HAP-1 (cell line): ENCODE measurements around the gene XPO6.

Experiments used
- DNase-seq, 2 experiments: peaks; one replicate each; pipeline ENCODE4 v3.0.0-alpha.2; 2016 to 2020; ENCODE audit warnings: low spot score in 2 of 2
- H3K27me3 ChIP-seq: fragments of 250-450 bp; sonication (Bioruptor Pico); 2 replicates; pipeline ENCODE4 v1.5.1; 2020; ENCODE audit warnings: low read depth, mild to moderate bottlenecking, moderate library complexity
- H3K36me3 ChIP-seq: fragments of 250-450 bp; sonication (Bioruptor Pico); replicated peaks from 2 replicates; pipeline ENCODE4 v1.5.1; 2020; ENCODE audit warnings: mild to moderate bottlenecking
- H3K4me1 ChIP-seq: fragments of 250-450 bp; sonication (Bioruptor Pico); 2 replicates; pipeline ENCODE4 v1.5.1; 2020; ENCODE audit warnings: mild to moderate bottlenecking
- H3K4me3 ChIP-seq: fragments of 250-450 bp; sonication (Bioruptor Pico); 2 replicates; pipeline ENCODE4 v1.5.1; 2020; ENCODE audit warnings: mild to moderate bottlenecking, moderate library complexity
- H3K9me3 ChIP-seq: fragments of 250-450 bp; sonication (Bioruptor Pico); 2 replicates; pipeline ENCODE4 v1.5.1; 2020; ENCODE audit warnings: mild to moderate bottlenecking, moderate library complexity
- in situ Hi-C: fragments of 300-500 bp; cut with MboI; formaldehyde crosslinking; loops from 3 replicates; pipeline ENCODE4 v1.14.3; 2020; ENCODE audit warnings: low sequenced_read_pairs, inconsistent platforms, mixed read lengths

The XPO6 gene

DNA sequence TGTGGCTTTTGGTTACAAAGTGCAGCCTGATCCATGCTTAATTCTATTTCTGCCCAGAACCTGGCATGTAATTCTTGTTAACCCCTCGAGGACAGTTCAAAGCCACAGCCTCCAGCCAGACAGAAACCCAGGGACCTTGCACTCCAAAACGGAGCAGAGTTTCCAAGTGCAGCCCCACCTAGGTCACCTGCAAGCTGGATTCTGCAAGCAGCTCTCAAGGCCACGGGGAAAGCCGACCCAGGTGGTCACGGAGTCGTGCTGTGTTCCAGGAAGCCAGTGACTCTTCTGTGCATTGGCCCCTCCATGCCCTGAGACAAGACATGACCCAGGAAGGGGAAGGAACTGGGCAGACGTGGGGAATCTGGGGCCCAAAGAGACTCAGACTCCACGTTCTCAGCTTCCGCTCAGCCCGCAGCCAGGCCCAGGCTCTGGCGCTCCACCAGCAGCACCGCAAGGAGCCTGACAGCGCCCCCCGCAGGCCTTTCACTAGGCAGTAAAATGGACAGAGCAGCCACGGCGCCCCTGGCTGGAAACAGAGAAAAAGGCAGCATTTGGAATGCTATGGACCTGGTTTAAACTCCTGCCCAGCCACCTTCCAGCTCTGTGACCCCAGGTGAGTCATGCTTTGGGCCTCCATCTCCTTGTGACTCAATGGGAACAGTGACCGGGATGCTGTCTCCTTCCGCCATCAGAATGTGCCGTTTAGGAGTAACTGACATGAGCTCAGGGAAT is 121.0 kb downstream of the XPO6 start:
- Histone ChIP-seq H3K36me3 (peaks cover 3% of the 10 kb centered on the region), H3K4me1 (peaks cover 8% of the 10 kb centered on the region; the same call in 1 of the 2 replicates), H3K27me3 (no peaks in the 10 kb centered on the region), H3K4me3 (no peak overlapping the region), H3K9me3 (no peaks in the 10 kb centered on the region)
- in situ Hi-C loops = no loop called here
- peak in 1 of 2 experiments; percentile 42 for DNase-seq

DNA sequence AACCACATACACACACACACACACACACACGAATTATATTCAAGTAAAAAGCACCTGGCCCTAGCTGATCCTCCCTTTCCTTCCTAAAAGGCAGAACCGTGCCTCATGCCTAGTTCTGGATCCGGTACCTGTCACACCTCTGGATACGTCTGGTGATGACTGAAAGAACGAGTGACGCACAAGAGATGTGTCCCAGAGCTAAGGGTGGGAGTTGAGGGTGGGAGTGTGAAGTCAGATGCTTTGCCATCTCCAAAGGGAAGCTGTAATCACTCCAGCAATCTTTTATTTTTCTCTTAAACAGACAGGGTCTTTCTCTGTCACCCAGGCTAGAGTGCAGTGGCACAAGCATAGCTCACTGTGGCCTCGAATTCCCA is 121.8 kb downstream of the XPO6 start:
- H3K36me3 ChIP-seq = peaks cover 3% of the 10 kb centered on the region
- no peaks in the 10 kb centered on the region for H3K9me3 ChIP-seq
- DNase-seq = no peak
- H3K27me3 ChIP-seq = no peaks in the 10 kb centered on the region
- H3K4me3 ChIP-seq = no peak overlapping the region
- H3K4me1 ChIP-seq = peaks cover 8% of the 10 kb centered on the region; the same call in 1 of the 2 replicates
- in situ Hi-C loops = no loop called here

DNA sequence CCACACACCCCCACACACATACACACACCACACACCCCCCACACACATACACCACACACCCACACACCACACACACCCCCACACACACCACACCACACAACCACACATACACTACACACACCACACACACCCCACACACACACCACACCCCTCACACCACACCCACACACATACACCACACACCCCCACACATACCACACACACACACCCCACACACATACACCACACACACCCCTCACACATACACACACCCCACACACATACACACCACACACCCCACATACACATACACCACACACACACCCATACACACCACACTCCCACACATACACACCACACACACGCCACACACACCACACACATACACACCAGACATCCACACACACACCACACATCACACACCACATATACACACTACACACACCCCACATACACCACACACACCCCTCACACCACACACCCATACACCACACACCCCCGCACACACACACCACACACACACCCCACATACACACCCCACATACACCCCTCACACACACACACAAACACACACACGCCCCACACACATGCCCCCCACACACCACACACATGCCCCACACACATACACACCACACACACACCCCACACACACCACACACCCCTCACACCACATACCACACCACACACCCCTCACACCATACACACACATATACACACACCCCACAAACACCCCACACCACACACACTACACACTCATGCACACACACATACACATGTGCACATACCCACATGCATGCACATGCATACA is 122.4 kb downstream of the XPO6 start:
- in situ Hi-C loops = no loop called here
- Histone ChIP-seq H3K4me1 (peaks cover 8% of the 10 kb centered on the region; the same call in 1 of the 2 replicates), H3K9me3 (no peaks in the 10 kb centered on the region), H3K4me3 (no peak overlapping the region), H3K36me3 (peaks cover 3% of the 10 kb centered on the region), H3K27me3 (no peaks in the 10 kb centered on the region)
- no peak for DNase-seq

DNA sequence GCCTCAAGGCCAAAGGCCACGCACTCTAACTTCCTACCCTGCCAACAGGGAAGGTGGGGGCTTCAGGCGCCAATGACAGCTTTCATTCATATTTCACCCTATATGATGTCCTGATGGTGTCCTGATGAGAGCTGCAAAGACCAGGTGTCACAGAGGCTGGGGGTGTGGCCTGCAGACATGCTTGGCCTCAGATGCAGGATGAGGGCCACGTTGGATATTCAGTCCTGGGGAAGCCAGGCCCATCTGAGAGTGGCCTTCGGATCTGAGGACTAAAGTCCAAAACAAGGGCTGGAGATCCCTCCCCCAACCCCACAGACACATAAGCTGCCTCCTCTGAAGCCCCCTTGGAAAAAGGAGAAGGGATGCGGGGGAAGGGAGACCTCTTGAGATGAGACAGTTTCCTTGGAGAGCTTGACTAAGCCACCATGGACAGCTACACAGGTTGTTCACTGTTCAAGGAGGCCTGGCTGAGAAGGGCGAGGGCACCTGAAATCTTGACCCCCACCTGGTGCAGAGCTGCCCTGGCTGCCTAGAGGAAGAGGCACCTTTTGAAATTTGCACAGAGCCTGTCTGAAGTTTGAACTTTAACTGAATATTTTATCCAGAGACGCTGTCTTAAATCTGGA is 124.0 kb downstream of the XPO6 start:
- in situ Hi-C loops = no loop called here
- Histone ChIP-seq H3K9me3 (no peaks in the 10 kb centered on the region), H3K4me3 (no peak overlapping the region), H3K4me1 (no peaks in the 10 kb centered on the region), H3K27me3 (no peaks in the 10 kb centered on the region), H3K36me3 (peaks cover 3% of the 10 kb centered on the region; the same call in 1 of the 2 replicates)
- no peak for DNase-seq

DNA sequence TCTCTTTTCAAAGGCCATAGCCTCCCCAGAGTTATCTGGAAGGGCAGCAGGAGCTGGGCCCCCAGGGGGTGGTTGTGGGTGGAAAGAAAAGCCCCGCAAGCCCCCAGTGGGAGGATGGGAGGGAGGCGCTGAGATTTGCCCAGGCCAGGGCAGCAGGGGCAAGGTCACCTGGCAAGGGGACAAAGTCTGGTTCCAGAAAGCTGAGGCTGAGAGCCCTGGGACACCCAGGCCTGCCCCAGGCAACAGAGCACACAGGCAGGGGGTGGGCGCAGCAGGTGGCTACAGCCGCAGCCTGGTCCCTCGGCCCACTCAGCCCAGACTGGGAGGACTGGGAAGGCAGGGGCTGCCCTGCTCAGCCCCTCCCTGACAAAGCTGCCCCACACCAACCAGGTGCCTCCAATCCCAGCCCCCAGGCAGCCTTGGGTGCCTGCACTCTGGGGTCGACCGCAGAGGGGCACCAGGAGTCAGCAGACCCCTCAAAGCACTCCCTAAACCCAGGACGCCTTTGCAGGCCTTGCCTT is 124.6 kb downstream of the XPO6 start:
- H3K36me3 ChIP-seq = peaks cover 3% of the 10 kb centered on the region; the same call in 1 of the 2 replicates
- H3K27me3 ChIP-seq = no peaks in the 10 kb centered on the region
- DNase-seq = no peak
- in situ Hi-C loops = no loop called here
- H3K4me3 ChIP-seq = no peak overlapping the region
- no peaks in the 10 kb centered on the region for H3K4me1 ChIP-seq
- no peaks in the 10 kb centered on the region for H3K9me3 ChIP-seq

DNA sequence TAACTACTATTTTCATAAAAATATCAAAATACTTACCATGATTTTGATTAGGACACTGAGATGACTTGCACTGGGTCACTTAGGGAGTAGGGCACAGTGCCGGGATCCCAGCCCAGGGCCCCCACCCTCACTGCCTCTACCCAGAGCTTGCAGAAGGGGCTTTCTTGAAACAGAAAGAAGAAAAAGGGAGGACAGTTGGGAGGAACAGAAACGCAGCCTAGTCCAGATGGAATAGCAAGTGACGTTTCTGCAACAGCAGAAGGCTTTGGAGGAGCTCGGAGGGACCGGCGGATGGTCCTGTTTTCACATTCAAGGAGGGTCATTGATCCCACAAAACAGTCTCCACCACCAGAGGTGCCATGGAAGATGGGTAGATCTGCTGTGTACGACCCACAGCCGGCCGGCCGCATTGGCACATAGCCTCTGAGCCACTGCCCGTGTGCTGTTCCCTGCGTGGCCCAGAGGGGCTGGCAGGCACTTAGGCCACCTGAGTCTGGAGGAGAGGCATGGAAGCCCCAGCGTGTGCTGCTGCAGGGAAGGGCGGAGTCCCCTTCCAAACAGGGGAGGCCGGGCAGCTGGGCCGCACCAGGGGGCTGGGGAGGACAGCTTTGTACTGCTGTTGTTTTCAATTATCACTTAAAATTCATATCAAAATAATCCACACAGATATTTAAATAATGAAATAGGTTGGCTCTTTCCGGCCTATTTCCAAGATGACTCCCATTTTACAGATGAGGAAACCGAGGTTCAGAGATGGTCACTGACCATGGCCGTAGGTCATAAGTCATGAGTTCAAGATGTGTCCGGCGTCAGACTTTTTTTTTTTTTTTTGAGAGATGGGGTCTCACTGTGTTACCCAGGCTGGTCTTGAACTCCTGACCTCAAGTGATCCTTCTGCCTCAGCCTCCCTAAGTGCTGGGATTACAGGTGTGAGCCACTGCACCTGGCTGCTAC is 125.3 kb downstream of the XPO6 start:
- in situ Hi-C loops = no loop called here
- H3K9me3 ChIP-seq = no peaks in the 10 kb centered on the region
- no peaks in the 10 kb centered on the region for H3K27me3 ChIP-seq
- no peak overlapping the region for H3K4me3 ChIP-seq
- H3K36me3 ChIP-seq = peaks cover under 1% of the 10 kb centered on the region; the same call in 1 of the 2 replicates
- no peak for DNase-seq
- no peaks in the 10 kb centered on the region for H3K4me1 ChIP-seq

DNA sequence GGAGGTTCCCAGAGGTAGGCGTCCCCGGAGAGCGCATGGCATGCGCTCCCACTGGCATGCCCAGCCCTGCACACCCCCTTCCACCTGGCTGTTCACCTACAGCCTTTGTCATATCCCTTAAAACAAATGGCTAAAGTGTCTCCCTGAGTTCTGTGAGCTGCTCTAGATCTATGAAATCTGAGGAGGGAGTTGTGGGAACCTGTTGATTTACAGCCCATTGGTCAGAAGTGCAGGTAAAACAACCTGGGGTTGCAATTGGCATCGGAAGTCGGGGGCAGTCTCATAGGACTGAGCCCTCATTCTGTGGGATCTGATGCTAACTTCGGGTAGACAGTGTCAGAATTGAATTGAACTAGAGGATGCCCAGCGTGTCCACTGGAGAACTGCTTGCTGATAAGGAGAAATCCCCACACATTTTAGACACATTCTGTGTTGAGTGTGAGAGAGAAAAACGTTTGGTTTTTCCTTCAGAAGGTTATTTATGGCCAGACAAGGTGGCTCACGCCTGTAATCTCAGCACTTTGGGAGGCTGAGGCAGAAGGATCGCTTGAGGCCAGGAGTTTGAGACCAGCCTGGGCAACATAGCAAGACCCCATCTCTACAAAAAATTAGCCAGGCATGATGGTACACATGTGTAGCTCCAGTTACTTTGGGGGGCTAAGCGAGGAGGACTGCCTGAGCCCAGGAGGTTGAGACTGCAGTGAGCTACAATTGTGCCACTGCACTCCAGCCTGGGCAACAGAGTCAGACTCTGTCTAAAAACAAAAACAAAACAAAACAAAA is 126.2 kb downstream of the XPO6 start:
- no peaks in the 10 kb centered on the region for H3K9me3 ChIP-seq
- DNase-seq = no peak
- in situ Hi-C loops = no loop called here

DNA sequence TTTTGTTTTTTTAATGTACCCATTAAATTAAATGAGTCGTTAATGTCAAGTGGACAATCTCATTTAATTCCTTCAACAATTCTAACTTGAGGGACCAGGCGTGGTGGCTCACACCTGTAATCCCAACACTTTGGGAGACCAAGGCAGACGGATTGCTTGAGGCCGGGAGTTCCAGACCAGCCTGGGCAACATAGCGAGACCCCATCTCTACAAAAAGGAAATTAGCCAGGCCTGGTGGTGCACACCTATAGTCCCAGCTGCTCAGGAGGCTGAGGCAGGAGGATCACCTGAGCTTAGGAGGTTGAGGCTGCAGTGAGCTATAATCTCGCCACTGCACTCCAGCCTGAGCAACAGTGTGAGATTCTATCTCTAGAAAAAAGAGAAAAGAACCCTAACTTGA is 127.6 kb downstream of the XPO6 start:
- no peaks in the 10 kb centered on the region for H3K36me3 ChIP-seq
- no peak for DNase-seq
- H3K27me3 ChIP-seq = no peaks in the 10 kb centered on the region
- no peak overlapping the region for H3K4me3 ChIP-seq
- H3K4me1 ChIP-seq = no peaks in the 10 kb centered on the region
- in situ Hi-C loops = no loop called here
- H3K9me3 ChIP-seq = no peaks in the 10 kb centered on the region

More for the DNA sequence above, 126.2 kb downstream of the XPO6 start:
- Histone ChIP-seq H3K27me3 (no peaks in the 10 kb centered on the region), H3K4me3 (no peak overlapping the region), H3K4me1 (no peaks in the 10 kb centered on the region), H3K36me3 (no peaks in the 10 kb centered on the region)

DNA sequence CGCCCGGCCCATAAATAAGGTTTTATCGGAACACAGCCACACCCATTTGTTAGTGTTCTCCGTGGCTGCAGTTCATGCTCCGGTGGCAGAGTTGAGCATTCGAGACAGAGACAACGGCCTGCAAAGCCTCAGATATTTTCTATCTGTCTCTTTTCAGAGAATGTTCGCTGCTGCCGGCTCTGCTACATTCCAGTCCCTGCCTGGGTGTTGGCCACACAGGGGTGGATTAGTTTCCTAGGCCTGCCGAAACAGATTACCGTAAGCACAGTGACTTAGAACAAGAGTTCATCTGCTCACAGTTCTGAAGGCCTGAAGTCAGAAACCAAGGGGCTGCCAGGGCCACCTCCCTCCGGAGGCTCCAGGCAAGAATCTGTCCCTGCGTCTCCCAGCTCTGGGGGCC is 129.1 kb downstream of the XPO6 start:
- in situ Hi-C loops = no loop called here
- Histone ChIP-seq H3K4me1 (no peaks in the 10 kb centered on the region), H3K27me3 (no peaks in the 10 kb centered on the region), H3K4me3 (no peak overlapping the region), H3K36me3 (no peaks in the 10 kb centered on the region), H3K9me3 (no peaks in the 10 kb centered on the region)
- no peak for DNase-seq

DNA sequence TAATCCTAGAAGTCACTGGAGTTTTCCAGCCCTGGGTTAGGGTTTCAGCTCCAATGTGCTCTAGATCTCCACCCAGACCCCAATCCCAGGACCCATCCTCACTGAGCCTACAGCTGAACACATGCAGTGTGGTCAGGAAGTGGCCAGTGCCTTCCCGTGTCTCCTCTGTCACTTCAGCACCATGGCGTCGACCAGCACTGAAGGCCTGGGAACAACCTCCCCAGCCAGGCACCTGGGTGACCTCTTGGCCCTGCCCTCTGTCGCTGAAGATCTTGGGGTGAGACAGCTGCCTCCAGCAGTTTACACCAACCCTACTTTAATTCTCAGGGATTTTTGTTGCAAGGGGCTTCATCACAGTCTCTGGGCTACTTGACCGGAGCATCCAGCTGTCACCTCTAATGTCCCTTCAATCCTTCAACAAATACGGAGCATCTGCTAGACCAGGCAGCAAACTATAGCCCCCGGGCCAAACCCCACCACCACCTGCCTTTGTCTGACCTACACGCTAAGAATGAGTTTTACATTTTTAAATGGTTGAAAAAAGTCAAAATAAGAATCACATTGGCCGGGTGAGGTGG is 130.3 kb downstream of the XPO6 start:
- H3K27me3 ChIP-seq = no peaks in the 10 kb centered on the region
- no peaks in the 10 kb centered on the region for H3K36me3 ChIP-seq
- no peak overlapping the region for H3K4me3 ChIP-seq
- no peaks in the 10 kb centered on the region for H3K4me1 ChIP-seq
- H3K9me3 ChIP-seq = no peaks in the 10 kb centered on the region
- no peak for DNase-seq
- in situ Hi-C loops = no loop called here

DNA sequence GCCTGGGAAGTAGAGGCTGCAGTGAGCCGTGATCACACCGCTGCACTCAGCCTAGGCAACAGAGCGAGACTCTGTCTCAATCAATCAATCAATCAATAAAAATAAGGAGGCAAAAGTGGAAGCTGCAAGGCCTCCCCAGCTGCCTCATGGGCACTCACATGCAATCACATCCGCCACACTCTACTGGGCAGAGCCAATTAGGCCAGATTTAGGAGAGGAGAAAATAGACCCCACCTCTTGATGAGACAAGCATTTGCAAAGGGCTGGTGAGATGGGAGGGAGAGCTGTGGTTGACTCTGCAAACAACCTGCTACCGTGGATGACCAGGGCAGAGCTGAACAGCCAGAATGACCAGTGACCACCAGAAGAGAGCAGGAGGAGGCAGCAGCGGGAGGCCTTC is 133.5 kb downstream of the XPO6 start:
- Histone ChIP-seq H3K27me3 (no peaks in the 10 kb centered on the region), H3K4me3 (no peak overlapping the region), H3K9me3 (no peaks in the 10 kb centered on the region), H3K36me3 (no peaks in the 10 kb centered on the region), H3K4me1 (no peaks in the 10 kb centered on the region)
- DNase-seq = no peak
- in situ Hi-C loops = no loop called here

DNA sequence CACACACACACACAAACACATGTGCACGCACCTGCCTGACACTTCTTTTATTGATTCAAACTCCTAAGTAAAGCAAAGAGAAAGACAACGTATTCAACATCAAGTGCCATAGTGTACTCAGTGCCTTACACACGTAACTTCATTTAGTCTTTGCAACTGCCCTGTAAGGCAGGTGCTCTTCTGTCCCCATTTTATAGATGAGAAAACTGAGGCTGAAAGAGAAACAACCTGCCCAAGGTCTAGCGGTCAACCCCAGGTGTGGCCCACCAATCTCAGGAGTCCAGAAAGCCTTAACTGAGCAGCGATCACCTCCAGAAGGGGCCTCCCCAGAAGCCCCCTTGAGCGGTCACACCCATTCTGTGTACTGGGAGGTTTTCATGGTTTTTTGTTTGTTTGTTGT is 137.9 kb downstream of the XPO6 start:
- Histone ChIP-seq H3K27me3 (peaks cover 6% of the 10 kb centered on the region), H3K9me3 (no peaks in the 10 kb centered on the region), H3K36me3 (no peaks in the 10 kb centered on the region), H3K4me3 (no peak overlapping the region), H3K4me1 (no peaks in the 10 kb centered on the region; the same call in 1 of the 2 replicates)
- in situ Hi-C loops = loop anchor here (25.0 kb wide), 1 partner anchor 462 kb away; no protein-coding TSS in a partner anchor
- no peak for DNase-seq
